Gastrocnemius medialis (tissue), 4 donors: ENCODE measurements around the gene ARTN.

ENCODE experiments used
- POLR2A ChIP-seq, 2 donors: fragments of 450-650 bp; IDR thresholded peaks; one replicate each; pipeline ENCODE4 v1.6.1; 2017; ENCODE audit warnings: antibody characterized with exemption in 2 of 2, mild to moderate bottlenecking in 2 of 2, moderate library complexity in 2 of 2
- TF ChIP-seq, protein P1 (sequence below), 5 experiments: fragments of 450-650 bp in 3 of 5; fragments of 200-600 bp in 2 of 5; sonication (generic) in 2 of 5; IDR thresholded peaks in 4 of 5; conservative IDR thresholded peaks in 1 of 5; 1 replicate in 4 of 5; 2 replicates in 1 of 5; pipeline ENCODE4 v1.5.1; 2016 to 2019; ENCODE audit warnings: antibody characterized with exemption in 5 of 5, mild to moderate bottlenecking in 3 of 5, moderate library complexity in 3 of 5

DNA sequence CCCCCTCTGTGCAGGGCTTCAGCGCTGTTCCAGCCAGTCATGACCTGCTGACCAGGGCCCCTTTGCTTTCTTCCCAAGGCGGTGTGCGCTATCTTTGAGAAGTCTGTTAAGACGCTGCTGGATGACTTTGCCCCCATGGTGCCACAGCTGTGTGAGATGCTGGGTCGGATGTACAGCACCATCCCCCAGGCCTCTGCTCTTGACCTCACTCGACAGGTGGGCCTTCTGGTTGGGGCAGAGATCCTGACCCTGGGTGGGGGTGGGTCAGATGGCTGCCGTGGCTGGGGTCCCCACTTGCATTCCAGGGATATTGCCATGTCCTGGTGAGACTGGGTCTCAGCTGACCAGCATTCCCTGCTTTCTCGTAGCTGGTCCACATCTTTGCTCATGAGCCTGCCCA, 27.2 kb downstream of the ARTN start:
- TF ChIP-seq, protein P1, sequence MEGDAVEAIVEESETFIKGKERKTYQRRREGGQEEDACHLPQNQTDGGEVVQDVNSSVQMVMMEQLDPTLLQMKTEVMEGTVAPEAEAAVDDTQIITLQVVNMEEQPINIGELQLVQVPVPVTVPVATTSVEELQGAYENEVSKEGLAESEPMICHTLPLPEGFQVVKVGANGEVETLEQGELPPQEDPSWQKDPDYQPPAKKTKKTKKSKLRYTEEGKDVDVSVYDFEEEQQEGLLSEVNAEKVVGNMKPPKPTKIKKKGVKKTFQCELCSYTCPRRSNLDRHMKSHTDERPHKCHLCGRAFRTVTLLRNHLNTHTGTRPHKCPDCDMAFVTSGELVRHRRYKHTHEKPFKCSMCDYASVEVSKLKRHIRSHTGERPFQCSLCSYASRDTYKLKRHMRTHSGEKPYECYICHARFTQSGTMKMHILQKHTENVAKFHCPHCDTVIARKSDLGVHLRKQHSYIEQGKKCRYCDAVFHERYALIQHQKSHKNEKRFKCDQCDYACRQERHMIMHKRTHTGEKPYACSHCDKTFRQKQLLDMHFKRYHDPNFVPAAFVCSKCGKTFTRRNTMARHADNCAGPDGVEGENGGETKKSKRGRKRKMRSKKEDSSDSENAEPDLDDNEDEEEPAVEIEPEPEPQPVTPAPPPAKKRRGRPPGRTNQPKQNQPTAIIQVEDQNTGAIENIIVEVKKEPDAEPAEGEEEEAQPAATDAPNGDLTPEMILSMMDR (IDR thresholded peaks at IDR 0.05 in 4 of 5, conservative IDR thresholded peaks at IDR 0.05 in 1 of 5), result no peak
- TF ChIP-seq POLR2A (IDR thresholded peaks at IDR 0.05), result no peak
